ENCODE measurements around the gene NXPH3. TPM values are rescaled to one million over a fixed set of nuclear protein-coding genes. Genes with fewer than 3 reads are reported as not detected.

Gene NXPH3
- total RNA-seq, 3 donors from 2014 or later (not counting 1 experiment from before 2014, with no cell fraction given), result not detected

GRCh38 chr17:49582055-49582722, 6.5 kb downstream of the NXPH3 start:
- Histone ChIP-seq H3K4me3 (ENCODE audit: low read length) (no peak overlapping the region), H3K36me3 (ENCODE audit: control insufficient read depth, insufficient read depth, low read length) (no peaks in the 10 kb centered on the region), H3K27ac (ENCODE audit: low read length) (no peak overlapping the region), H3K4me1 (ENCODE audit: control insufficient read depth, insufficient read depth, low read length) (no peaks in the 10 kb centered on the region), H3K9me3 (ENCODE audit: control insufficient read depth, insufficient read depth, low read length) (no peaks in the 10 kb centered on the region), H3K27me3 (ENCODE audit: control insufficient read depth, insufficient read depth, low read length) (peaks cover 6% of the 10 kb centered on the region)
- Mint-ChIP-seq H3K9me3 (no peaks in the 10 kb centered on the region), H3K4me3 (no peak overlapping the region), H3K4me1 (no peaks in the 10 kb centered on the region), H3K27me3 (ENCODE audit: low read depth in 2 of 2) (peaks cover 7 to 10% of the 10 kb centered on the region in 2 donors), H3K36me3 (no peaks in the 10 kb centered on the region), H3K27ac (no peak overlapping the region)
- ATAC-seq, result no peak
- intact Hi-C loops (cut with micrococcal nuclease), result no loop called here
- DNase-seq, result no peak
- no peak for TF ChIP-seq CTCF (IDR thresholded peaks at IDR 0.05)
- 89% methylated on average over 12 of the region's 12 CpGs for WGBS (ENCODE audit: insufficient coverage)

GRCh38 chr17:49582789-49583188, 7.1 kb downstream of the NXPH3 start:
- Histone ChIP-seq H3K27ac (ENCODE audit: low read length) (no peak overlapping the region), H3K36me3 (ENCODE audit: control insufficient read depth, insufficient read depth, low read length) (no peaks in the 10 kb centered on the region), H3K27me3 (ENCODE audit: control insufficient read depth, insufficient read depth, low read length) (peaks cover under 1% of the 10 kb centered on the region), H3K9me3 (ENCODE audit: control insufficient read depth, insufficient read depth, low read length) (no peaks in the 10 kb centered on the region), H3K4me3 (ENCODE audit: low read length) (no peak overlapping the region), H3K4me1 (ENCODE audit: control insufficient read depth, insufficient read depth, low read length) (no peaks in the 10 kb centered on the region)
- TF ChIP-seq CTCF (IDR thresholded peaks at IDR 0.05), result no peak
- Mint-ChIP-seq H3K27ac (no peak overlapping the region), H3K4me3 (no peak overlapping the region), H3K4me1 (no peaks in the 10 kb centered on the region), H3K27me3 (ENCODE audit: low read depth in 2 of 2) (peaks cover 4 to 6% of the 10 kb centered on the region in 2 donors), H3K9me3 (no peaks in the 10 kb centered on the region), H3K36me3 (no peaks in the 10 kb centered on the region)
- WGBS (ENCODE audit: insufficient coverage), result 90% methylated on average over 8 of the region's 8 CpGs
- DNase-seq (no peak), ATAC-seq (no peak)
- intact Hi-C loops (cut with micrococcal nuclease), result no loop called here

- no peak overlapping the region for H3K27ac ChIP-seq (ENCODE audit: low read length)
- 96% methylated on average over 5 of the region's 5 CpGs for WGBS (ENCODE audit: insufficient coverage)
- no peaks in the 10 kb centered on the region for H3K4me1 ChIP-seq (ENCODE audit: control insufficient read depth, insufficient read depth, low read length)
- no peaks in the 10 kb centered on the region for H3K9me3 Mint-ChIP-seq
- no peak for TF ChIP-seq CTCF (IDR thresholded peaks at IDR 0.05)
- no peaks in the 10 kb centered on the region for H3K36me3 ChIP-seq (ENCODE audit: control insufficient read depth, insufficient read depth, low read length)
- H3K27me3 Mint-ChIP-seq (ENCODE audit: low read depth in 2 of 2), result peaks cover 0 to 4% of the 10 kb centered on the region in 2 donors
- no peaks in the 10 kb centered on the region for H3K36me3 Mint-ChIP-seq
- H3K4me3 Mint-ChIP-seq, result no peak overlapping the region
- H3K4me3 ChIP-seq (ENCODE audit: low read length), result no peak overlapping the region
- no peak for ATAC-seq
- no peak overlapping the region for H3K27ac Mint-ChIP-seq
- intact Hi-C loops (cut with micrococcal nuclease), result no loop called here
- H3K4me1 Mint-ChIP-seq, result no peaks in the 10 kb centered on the region
- no peaks in the 10 kb centered on the region for H3K9me3 ChIP-seq (ENCODE audit: control insufficient read depth, insufficient read depth, low read length)
- no peaks in the 10 kb centered on the region for H3K27me3 ChIP-seq (ENCODE audit: control insufficient read depth, insufficient read depth, low read length)
- DNase-seq, result no peak
Observed at GRCh38 chr17:49583226-49583625, 7.6 kb downstream of the NXPH3 start.

- ATAC-seq (no peak), DNase-seq (no peak)
- H3K9me3 Mint-ChIP-seq, result no peaks in the 10 kb centered on the region
- H3K27me3 Mint-ChIP-seq (ENCODE audit: low read depth in 2 of 2), result peaks cover 0 to 2% of the 10 kb centered on the region in 2 donors
- no peaks in the 10 kb centered on the region for H3K36me3 ChIP-seq (ENCODE audit: control insufficient read depth, insufficient read depth, low read length)
- H3K27ac ChIP-seq (ENCODE audit: low read length), result no peak overlapping the region
- no peak overlapping the region for H3K4me3 Mint-ChIP-seq
- intact Hi-C loops (cut with micrococcal nuclease), result no loop called here
- H3K27me3 ChIP-seq (ENCODE audit: control insufficient read depth, insufficient read depth, low read length), result no peaks in the 10 kb centered on the region
- H3K4me3 ChIP-seq (ENCODE audit: low read length), result no peak overlapping the region
- H3K9me3 ChIP-seq (ENCODE audit: control insufficient read depth, insufficient read depth, low read length), result no peaks in the 10 kb centered on the region
- TF ChIP-seq CTCF (IDR thresholded peaks at IDR 0.05), result no peak
- H3K27ac Mint-ChIP-seq, result no peak overlapping the region
- WGBS (ENCODE audit: insufficient coverage), result 90% methylated on average over 4 of the region's 4 CpGs
- H3K36me3 Mint-ChIP-seq, result no peaks in the 10 kb centered on the region
- no peaks in the 10 kb centered on the region for H3K4me1 ChIP-seq (ENCODE audit: control insufficient read depth, insufficient read depth, low read length)
- H3K4me1 Mint-ChIP-seq, result no peaks in the 10 kb centered on the region
Observed at GRCh38 chr17:49583889-49584288, 8.2 kb downstream of the NXPH3 start.
